Thoracic aorta (tissue), 2 donors: ENCODE results near the gene AUTS2. TPM values are rescaled to one million over a fixed set of nuclear protein-coding genes. Genes with fewer than 3 reads are reported as not detected.

Experiments
- ATAC-seq: fragments of 150-250 bp; one replicate; pipeline ENCODE4 v1.8.0; 2017; ENCODE audit warnings: low read depth; ENCODE audit not compliant: insufficient number of reproducible peaks, low FRiP score
- DNase-seq: peaks from one replicate; pipeline ENCODE4 v3.0.0-alpha.2; 2020; ENCODE audit warnings: low spot score
- H3K27ac ChIP-seq, 2 donors: fragments of 200-600 bp; sonication (generic); 1 replicate in 1 of 2; 2 replicates in 1 of 2; pipeline ENCODE4 v1.5.1; 2016; ENCODE audit warnings: mild to moderate bottlenecking in 2 of 2, moderate library complexity in 2 of 2
- H3K27me3 ChIP-seq: fragments of 200-600 bp; sonication (generic); replicated peaks from 2 replicates; pipeline ENCODE4 v1.6.0; 2016; ENCODE audit warnings: mild to moderate bottlenecking; ENCODE audit not compliant: insufficient read depth
- H3K36me3 ChIP-seq: fragments of 200-600 bp; sonication (generic); one replicate; pipeline ENCODE4 v1.5.1; 2016
- H3K4me1 ChIP-seq, 2 donors: fragments of 200-600 bp; sonication (generic); 1 replicate in 1 of 2; 2 replicates in 1 of 2; pipeline versions ENCODE4 v1.5.1 to v1.6.0; 2016; ENCODE audit warnings: low read depth in 2 of 2, mild to moderate bottlenecking in 1 of 2; ENCODE audit not compliant: control insufficient read depth in 1 of 2
- H3K4me3 ChIP-seq: fragments of 200-600 bp; sonication (generic); 2 replicates; pipeline ENCODE4 v1.5.1; 2016; ENCODE audit warnings: mild to moderate bottlenecking
- H3K9me3 ChIP-seq: fragments of 200-600 bp; sonication (generic); 2 replicates; pipeline ENCODE4 v1.5.1; 2016
- total RNA-seq, 2 donors: library from RNA; depleted of rRNA; stranded (reverse); fragments of >200 nt; gene quantifications; one replicate each; pipeline versions ENCODE4 v1.1.0 to v1.2.3, GENCODE V29; 2016
- TF ChIP-seq, protein P1 (sequence below): fragments of 200-600 bp; sonication (generic); IDR thresholded peaks from one replicate; pipeline ENCODE4 v1.5.1; 2019; ENCODE audit warnings: antibody characterized with exemption

Gene AUTS2
- total RNA-seq, 2 donors from 2014 or later = 49.4 to 101 TPM

DNA sequence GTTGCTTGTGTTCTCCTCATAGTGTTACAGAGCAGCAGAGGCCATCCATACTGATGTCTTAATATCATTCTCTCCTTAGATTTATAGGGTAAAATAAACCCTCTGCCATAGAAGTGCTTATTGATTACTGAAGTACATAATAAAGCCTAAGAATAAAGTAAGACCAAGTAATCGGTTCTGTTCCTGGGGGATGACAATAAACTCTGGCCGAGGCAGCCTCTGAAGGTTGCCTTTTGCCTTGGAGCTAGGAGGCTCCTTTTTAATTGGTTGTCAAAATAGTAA is 822.0 kb downstream of the AUTS2 start:
- TF ChIP-seq, protein P1, sequence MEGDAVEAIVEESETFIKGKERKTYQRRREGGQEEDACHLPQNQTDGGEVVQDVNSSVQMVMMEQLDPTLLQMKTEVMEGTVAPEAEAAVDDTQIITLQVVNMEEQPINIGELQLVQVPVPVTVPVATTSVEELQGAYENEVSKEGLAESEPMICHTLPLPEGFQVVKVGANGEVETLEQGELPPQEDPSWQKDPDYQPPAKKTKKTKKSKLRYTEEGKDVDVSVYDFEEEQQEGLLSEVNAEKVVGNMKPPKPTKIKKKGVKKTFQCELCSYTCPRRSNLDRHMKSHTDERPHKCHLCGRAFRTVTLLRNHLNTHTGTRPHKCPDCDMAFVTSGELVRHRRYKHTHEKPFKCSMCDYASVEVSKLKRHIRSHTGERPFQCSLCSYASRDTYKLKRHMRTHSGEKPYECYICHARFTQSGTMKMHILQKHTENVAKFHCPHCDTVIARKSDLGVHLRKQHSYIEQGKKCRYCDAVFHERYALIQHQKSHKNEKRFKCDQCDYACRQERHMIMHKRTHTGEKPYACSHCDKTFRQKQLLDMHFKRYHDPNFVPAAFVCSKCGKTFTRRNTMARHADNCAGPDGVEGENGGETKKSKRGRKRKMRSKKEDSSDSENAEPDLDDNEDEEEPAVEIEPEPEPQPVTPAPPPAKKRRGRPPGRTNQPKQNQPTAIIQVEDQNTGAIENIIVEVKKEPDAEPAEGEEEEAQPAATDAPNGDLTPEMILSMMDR = no peak
- H3K9me3 ChIP-seq = no peaks in the 10 kb centered on the region
- H3K27ac ChIP-seq = no peak overlapping the region
- H3K4me3 ChIP-seq = no peak overlapping the region
- H3K4me1 ChIP-seq = no peaks in the 10 kb centered on the region
- no peaks in the 10 kb centered on the region for H3K36me3 ChIP-seq
- H3K27me3 ChIP-seq = no peaks in the 10 kb centered on the region
- DNase-seq = no peak
- no peak for ATAC-seq

DNA sequence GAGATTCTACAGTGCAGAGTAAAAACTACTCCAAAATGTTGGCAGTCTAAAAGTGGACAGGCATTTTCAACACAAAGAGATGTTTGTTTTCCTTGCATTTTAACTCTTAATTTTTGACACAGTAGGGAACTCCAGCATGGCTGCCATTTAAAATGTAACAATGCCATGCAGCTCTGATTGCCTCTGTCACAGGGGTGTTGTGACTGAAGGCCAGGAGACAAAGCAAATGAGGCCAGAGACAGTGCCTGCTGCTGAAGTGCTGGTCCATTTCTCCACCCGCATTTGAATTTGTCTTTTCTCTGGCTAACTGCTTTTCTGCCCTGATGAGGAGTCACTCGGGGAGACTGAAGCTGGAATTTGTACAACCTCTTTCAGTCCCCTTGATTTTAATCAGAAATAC is 823.0 kb downstream of the AUTS2 start:
- Histone ChIP-seq H3K4me3 (no peak overlapping the region), H3K9me3 (no peaks in the 10 kb centered on the region), H3K27ac (no peak overlapping the region), H3K27me3 (no peaks in the 10 kb centered on the region), H3K4me1 (no peaks in the 10 kb centered on the region), H3K36me3 (no peaks in the 10 kb centered on the region)
- ATAC-seq (no peak), DNase-seq (no peak)
- TF ChIP-seq, protein P1 = no peak

DNA sequence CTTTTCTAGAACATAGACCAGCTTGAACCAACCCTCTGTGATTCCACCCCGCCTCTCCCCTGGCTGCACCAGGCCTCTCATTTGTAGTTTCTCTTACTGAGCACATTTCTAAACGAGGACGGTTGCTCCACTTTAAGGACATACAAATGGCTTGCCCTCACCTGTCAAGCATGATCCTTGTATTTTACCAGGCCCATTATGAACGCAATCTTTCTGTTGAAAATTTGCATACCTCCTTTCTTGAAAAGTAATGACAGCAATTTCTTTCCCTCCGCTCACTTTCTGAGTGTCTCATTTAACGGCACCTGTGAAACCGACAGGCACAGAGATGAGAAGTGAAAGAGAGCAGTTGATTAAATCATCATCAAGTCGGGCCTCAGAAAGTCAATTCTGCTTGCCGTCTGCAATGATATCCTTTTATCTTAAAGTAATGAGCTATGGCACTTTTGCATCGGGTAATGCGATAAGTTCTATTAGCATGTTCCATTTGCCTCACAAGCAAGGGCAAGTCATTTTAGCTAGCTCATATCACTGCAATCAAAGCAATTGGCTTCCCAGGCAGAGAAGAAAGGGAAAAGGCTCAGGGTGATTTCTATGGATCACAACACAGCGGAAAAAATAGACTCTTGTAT is 828.1 kb downstream of the AUTS2 start:
- no peaks in the 10 kb centered on the region for H3K27me3 ChIP-seq
- ATAC-seq = no peak
- no peaks in the 10 kb centered on the region for H3K4me1 ChIP-seq
- H3K27ac ChIP-seq = no peak overlapping the region
- no peaks in the 10 kb centered on the region for H3K9me3 ChIP-seq
- H3K36me3 ChIP-seq = no peaks in the 10 kb centered on the region
- no peak for DNase-seq
- H3K4me3 ChIP-seq = no peak overlapping the region
- TF ChIP-seq, protein P1 = no peak

DNA sequence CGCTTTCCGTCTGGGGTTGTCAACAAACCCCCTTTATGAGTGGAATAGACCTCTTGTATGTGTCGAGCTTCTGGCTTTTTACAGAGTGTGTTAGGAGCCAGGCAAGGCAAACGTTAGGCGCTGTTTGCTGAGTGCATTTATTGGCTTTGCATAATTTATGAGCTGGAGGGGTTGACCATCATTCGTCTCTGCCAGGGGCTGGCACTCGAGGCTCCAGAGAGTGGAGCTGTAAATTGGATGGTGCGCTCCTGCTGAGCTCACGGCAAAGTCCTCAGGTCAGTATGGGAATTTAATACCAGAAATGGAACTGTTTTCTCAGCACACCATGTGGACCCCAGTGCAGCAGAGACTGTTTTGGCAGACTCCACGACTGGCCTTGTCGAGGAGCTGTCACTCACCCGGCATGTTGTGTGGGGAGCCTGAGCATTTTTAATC is 834.3 kb downstream of the AUTS2 start:
- no peaks in the 10 kb centered on the region for H3K9me3 ChIP-seq
- no peak for ATAC-seq
- H3K27me3 ChIP-seq = no peaks in the 10 kb centered on the region
- H3K4me3 ChIP-seq = no peak overlapping the region
- no peak for DNase-seq
- TF ChIP-seq, protein P1 = no peak
- H3K27ac ChIP-seq = no peak overlapping the region
- no peaks in the 10 kb centered on the region for H3K4me1 ChIP-seq
- H3K36me3 ChIP-seq = no peaks in the 10 kb centered on the region

DNA sequence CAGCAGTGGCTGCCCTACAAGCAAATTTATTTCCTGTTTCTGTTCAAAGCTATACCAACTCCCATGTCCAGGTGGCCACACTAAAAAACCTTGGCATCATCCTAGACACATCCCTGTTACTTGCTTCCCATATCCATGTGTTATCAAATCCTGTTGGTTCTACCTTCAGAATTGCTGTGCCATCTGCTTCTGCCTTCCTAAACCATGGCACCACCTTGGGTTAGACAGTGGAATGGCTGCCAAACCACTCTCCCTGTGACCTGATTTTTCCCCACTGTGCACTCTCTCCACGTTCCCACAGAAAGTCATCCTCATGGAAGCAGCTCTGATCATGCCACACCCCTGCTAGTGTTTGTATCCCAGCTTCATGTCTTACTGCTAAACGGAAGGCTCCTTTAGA is 836.1 kb downstream of the AUTS2 start:
- TF ChIP-seq, protein P1 = no peak
- no peak for ATAC-seq

More for the DNA sequence above, 836.1 kb downstream of the AUTS2 start:
- no peak for DNase-seq
- Histone ChIP-seq H3K27ac (no peak overlapping the region), H3K4me1 (no peaks in the 10 kb centered on the region), H3K36me3 (no peaks in the 10 kb centered on the region), H3K4me3 (no peak overlapping the region), H3K9me3 (no peaks in the 10 kb centered on the region), H3K27me3 (no peaks in the 10 kb centered on the region)
